Measurements from ENCODE around the gene RAB40C. TPM values are rescaled to one million over a fixed set of nuclear protein-coding genes. Genes with fewer than 3 reads are reported as not detected.

RAB40C gene
- total and polyA plus RNA-seq, 9 donors, result 9.4 to 15.4 (median 13.0) TPM

DNA sequence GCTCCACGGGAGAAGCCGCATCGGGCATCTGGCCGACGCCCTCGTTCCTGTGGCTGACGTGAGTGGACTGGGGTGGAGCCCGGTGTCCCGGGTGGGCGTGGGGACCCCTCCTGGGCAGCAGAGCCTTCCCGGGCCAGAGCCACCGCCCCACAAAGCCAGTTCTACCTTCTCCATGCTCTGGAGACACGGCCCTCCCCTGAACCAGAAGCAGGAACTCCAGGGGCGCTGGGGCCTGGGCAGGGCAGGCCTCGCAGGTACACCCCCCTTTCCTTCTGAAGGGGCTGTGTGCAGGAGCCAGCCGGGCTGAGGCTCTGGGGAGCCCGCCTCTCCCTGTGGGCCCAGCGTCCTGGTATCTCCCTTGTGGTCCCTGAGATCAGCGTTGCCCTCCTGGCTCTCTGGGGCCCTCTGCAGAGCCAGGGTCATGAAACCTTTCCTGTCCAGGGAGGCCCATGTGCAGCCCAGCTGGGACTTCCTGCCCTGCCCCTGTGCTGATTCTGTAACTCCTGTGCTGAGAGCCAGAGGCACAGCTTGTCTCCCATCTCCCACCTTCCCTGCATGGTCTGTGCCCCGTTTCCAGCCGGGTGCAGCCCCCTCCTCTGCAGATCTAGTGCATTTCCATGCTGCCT, 13.6 kb upstream of the RAB40C start:
- Histone ChIP-seq H3K4me3 (ENCODE audit: low read length) (no peak overlapping the region), H3K27ac (ENCODE audit: low read length) (no peak overlapping the region), H3K27me3 (ENCODE audit: control insufficient read depth, insufficient read depth, low read length) (no peaks in the 10 kb centered on the region), H3K4me1 (ENCODE audit: control insufficient read depth, insufficient read depth, low read length) (no peaks in the 10 kb centered on the region), H3K36me3 (ENCODE audit: control insufficient read depth, insufficient read depth, low read length) (peaks cover 35% of the 10 kb centered on the region), H3K9me3 (replicated peaks; ENCODE audit: control insufficient read depth, low read depth, low read length) (no peaks in the 10 kb centered on the region)
- no peak for DNase-seq
- 66% methylated on average over 20 of the region's 21 CpGs for WGBS (ENCODE audit: insufficient coverage)

DNA sequence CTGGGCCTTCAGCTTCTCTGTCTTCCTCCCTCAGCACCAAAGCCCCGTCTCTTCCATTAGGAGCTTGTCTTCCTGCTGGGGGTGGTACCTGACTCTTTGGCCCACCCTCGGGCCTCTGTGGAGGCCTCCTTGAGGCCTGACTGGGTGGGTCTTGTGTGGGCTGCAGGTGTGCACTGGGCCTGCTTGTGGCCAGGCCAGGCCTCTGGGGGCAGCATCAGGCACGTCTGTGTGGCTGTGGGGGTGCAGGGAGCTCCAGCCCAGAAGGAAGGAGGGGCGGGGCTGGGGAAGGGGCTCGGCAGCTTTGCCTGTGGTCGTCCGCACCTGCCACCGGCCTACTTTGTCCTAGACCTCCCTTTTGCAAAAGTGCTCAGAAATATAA, 13.1 kb upstream of the RAB40C start:
- no peak overlapping the region for H3K4me3 ChIP-seq (ENCODE audit: low read length)
- H3K27me3 ChIP-seq (ENCODE audit: control insufficient read depth, insufficient read depth, low read length), result no peaks in the 10 kb centered on the region
- H3K9me3 ChIP-seq (replicated peaks; ENCODE audit: control insufficient read depth, low read depth, low read length), result no peaks in the 10 kb centered on the region
- no peak overlapping the region for H3K27ac ChIP-seq (ENCODE audit: low read length)
- 55% methylated on average over 2 of the region's 8 CpGs for WGBS (ENCODE audit: insufficient coverage)
- H3K4me1 ChIP-seq (ENCODE audit: control insufficient read depth, insufficient read depth, low read length), result no peaks in the 10 kb centered on the region
- H3K36me3 ChIP-seq (ENCODE audit: control insufficient read depth, insufficient read depth, low read length), result peaks cover 35% of the 10 kb centered on the region
- DNase-seq, result no peak

DNA sequence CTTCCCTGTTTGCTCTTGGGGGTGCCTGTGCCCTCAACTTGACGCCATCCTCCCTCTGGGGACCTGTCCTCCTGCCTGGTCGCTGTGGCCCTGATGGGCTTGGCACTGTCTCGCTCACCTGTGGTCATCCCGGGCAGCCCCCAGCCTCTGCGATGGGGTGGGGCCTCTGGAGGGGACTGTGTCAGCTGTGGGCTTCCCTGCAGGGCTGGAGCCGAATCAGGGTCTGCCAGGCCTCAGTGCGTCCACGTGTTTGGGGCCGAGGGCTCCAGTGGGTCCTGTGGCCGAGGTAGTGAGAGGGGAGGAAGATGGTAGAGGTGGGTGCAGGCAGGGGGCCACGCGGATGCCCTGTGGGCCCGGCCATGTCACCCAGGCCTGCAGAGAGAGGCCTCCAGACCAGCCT, 12.1 kb upstream of the RAB40C start:
- H3K4me3 ChIP-seq (ENCODE audit: low read length), result no peak overlapping the region
- H3K9me3 ChIP-seq (replicated peaks; ENCODE audit: control insufficient read depth, low read depth, low read length), result no peaks in the 10 kb centered on the region
- DNase-seq, result no peak
- no peak overlapping the region for H3K27ac ChIP-seq (ENCODE audit: low read length)
- 87% methylated on average over 11 of the region's 13 CpGs for whole genome bisulfite sequencing (ENCODE audit: insufficient coverage)
- no peaks in the 10 kb centered on the region for H3K4me1 ChIP-seq (ENCODE audit: control insufficient read depth, insufficient read depth, low read length)
- H3K36me3 ChIP-seq (ENCODE audit: control insufficient read depth, insufficient read depth, low read length), result peaks cover 35% of the 10 kb centered on the region
- no peaks in the 10 kb centered on the region for H3K27me3 ChIP-seq (ENCODE audit: control insufficient read depth, insufficient read depth, low read length)

GRCh38 chr16:578232-578869, 11.5 kb upstream of the RAB40C start:
- peaks cover 35% of the 10 kb centered on the region for H3K36me3 ChIP-seq (ENCODE audit: control insufficient read depth, insufficient read depth, low read length)
- no peaks in the 10 kb centered on the region for H3K4me1 ChIP-seq (ENCODE audit: control insufficient read depth, insufficient read depth, low read length)
- WGBS (ENCODE audit: insufficient coverage), result 79% methylated on average over 12 of the region's 24 CpGs
- H3K27me3 ChIP-seq (ENCODE audit: control insufficient read depth, insufficient read depth, low read length), result no peaks in the 10 kb centered on the region
- DNase-seq, result no peak
- no peak overlapping the region for H3K4me3 ChIP-seq (ENCODE audit: low read length)
- no peak overlapping the region for H3K27ac ChIP-seq (ENCODE audit: low read length)
- no peaks in the 10 kb centered on the region for H3K9me3 ChIP-seq (replicated peaks; ENCODE audit: control insufficient read depth, low read depth, low read length)

GRCh38 chr16:578870-579405, 10.9 kb upstream of the RAB40C start:
- Histone ChIP-seq H3K4me1 (ENCODE audit: control insufficient read depth, insufficient read depth, low read length) (peaks cover 4% of the 10 kb centered on the region), H3K27ac (ENCODE audit: low read length) (no peak overlapping the region), H3K9me3 (replicated peaks; ENCODE audit: control insufficient read depth, low read depth, low read length) (no peaks in the 10 kb centered on the region), H3K4me3 (ENCODE audit: low read length) (no peak overlapping the region), H3K27me3 (ENCODE audit: control insufficient read depth, insufficient read depth, low read length) (no peaks in the 10 kb centered on the region), H3K36me3 (ENCODE audit: control insufficient read depth, insufficient read depth, low read length) (peaks cover 31% of the 10 kb centered on the region)
- 26% methylated on average over 24 of the region's 34 CpGs for whole genome bisulfite sequencing (ENCODE audit: insufficient coverage)
- peak; percentile 65 for DNase-seq

GRCh38 chr16:580141-580945, 9.5 kb upstream of the RAB40C start:
- Histone ChIP-seq H3K4me3 (ENCODE audit: low read length) (no peak overlapping the region), H3K27ac (ENCODE audit: low read length) (no peak overlapping the region), H3K36me3 (ENCODE audit: control insufficient read depth, insufficient read depth, low read length) (peaks cover 18% of the 10 kb centered on the region), H3K4me1 (ENCODE audit: control insufficient read depth, insufficient read depth, low read length) (peaks cover 10% of the 10 kb centered on the region), H3K27me3 (ENCODE audit: control insufficient read depth, insufficient read depth, low read length) (peaks cover under 1% of the 10 kb centered on the region), H3K9me3 (replicated peaks; ENCODE audit: control insufficient read depth, low read depth, low read length) (no peaks in the 10 kb centered on the region)
- no peak for DNase-seq
- 88% methylated on average over 22 of the region's 27 CpGs for WGBS (ENCODE audit: insufficient coverage)

GRCh38 chr16:580946-581498, 8.8 kb upstream of the RAB40C start:
- 87% methylated on average over 16 of the region's 19 CpGs for WGBS (ENCODE audit: insufficient coverage)

DNA sequence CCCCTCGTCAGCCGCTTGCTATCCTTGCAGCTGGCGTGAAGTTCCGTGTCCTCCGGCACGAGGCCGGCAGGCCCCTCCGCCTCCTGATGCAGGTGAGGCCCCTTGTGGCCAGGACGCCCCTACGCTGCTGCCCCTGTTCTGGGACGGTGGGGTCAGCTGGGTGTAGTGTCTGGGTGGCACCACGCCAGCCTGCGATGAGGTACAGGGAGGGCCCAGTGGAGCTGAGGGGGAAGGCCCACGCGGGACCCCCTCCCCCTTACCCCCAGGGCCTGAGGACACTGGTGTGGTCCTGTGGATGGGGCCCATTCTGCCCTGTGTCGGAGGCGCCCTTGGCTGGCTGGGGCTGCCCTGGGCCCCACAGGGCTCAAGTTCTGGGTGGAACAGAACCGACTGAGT, 7.7 kb upstream of the RAB40C start:
- H3K27ac ChIP-seq (ENCODE audit: low read length), result no peak overlapping the region
- H3K4me1 ChIP-seq (ENCODE audit: control insufficient read depth, insufficient read depth, low read length), result peaks cover 29% of the 10 kb centered on the region
- WGBS (ENCODE audit: insufficient coverage), result 81% methylated on average over 10 of the region's 18 CpGs
- no peak overlapping the region for H3K4me3 ChIP-seq (ENCODE audit: low read length)
- no peaks in the 10 kb centered on the region for H3K9me3 ChIP-seq (replicated peaks; ENCODE audit: control insufficient read depth, low read depth, low read length)
- DNase-seq, result no peak
- H3K27me3 ChIP-seq (ENCODE audit: control insufficient read depth, insufficient read depth, low read length), result peaks cover 4% of the 10 kb centered on the region
- H3K36me3 ChIP-seq (ENCODE audit: control insufficient read depth, insufficient read depth, low read length), result peaks cover 10% of the 10 kb centered on the region

More at GRCh38 chr16:580946-581498, 8.8 kb upstream of the RAB40C start:
- Histone ChIP-seq H3K4me1 (ENCODE audit: control insufficient read depth, insufficient read depth, low read length) (peaks cover 17% of the 10 kb centered on the region), H3K4me3 (ENCODE audit: low read length) (no peak overlapping the region), H3K27me3 (ENCODE audit: control insufficient read depth, insufficient read depth, low read length) (peaks cover 4% of the 10 kb centered on the region), H3K27ac (ENCODE audit: low read length) (no peak overlapping the region), H3K36me3 (ENCODE audit: control insufficient read depth, insufficient read depth, low read length) (peaks cover 11% of the 10 kb centered on the region), H3K9me3 (replicated peaks; ENCODE audit: control insufficient read depth, low read depth, low read length) (no peaks in the 10 kb centered on the region)
- DNase-seq, result no peak

GRCh38 chr16:582614-583331, 7.1 kb upstream of the RAB40C start:
- Histone ChIP-seq H3K4me3 (ENCODE audit: low read length) (no peak overlapping the region), H3K36me3 (ENCODE audit: control insufficient read depth, insufficient read depth, low read length) (peaks cover 10% of the 10 kb centered on the region), H3K27ac (ENCODE audit: low read length) (no peak overlapping the region), H3K9me3 (replicated peaks; ENCODE audit: control insufficient read depth, low read depth, low read length) (no peaks in the 10 kb centered on the region), H3K27me3 (ENCODE audit: control insufficient read depth, insufficient read depth, low read length) (peaks cover 4% of the 10 kb centered on the region), H3K4me1 (ENCODE audit: control insufficient read depth, insufficient read depth, low read length) (peaks cover 35% of the 10 kb centered on the region)
- WGBS (ENCODE audit: insufficient coverage), result 83% methylated on average over 17 of the region's 21 CpGs
- no peak for DNase-seq
